OCI-LY7 (cell line): Measurements from ENCODE around the gene CMTM1.

Source experiments
- CTCF ChIP-seq: fragments of 200-600 bp; sonication (generic); conservative IDR thresholded peaks from 2 replicates; pipeline ENCODE4 v1.5.1; 2014; ENCODE audit warnings: mild to moderate bottlenecking, antibody characterized with exemption, low read length, moderate library complexity, mixed read lengths
- EZH2phosphoT487 ChIP-seq: fragments of 200-600 bp; sonication (generic); IDR thresholded peaks from 2 replicates; pipeline ENCODE4 v1.6.1; 2018; ENCODE audit warnings: low read depth, borderline replicate concordance, mild to moderate bottlenecking, mixed run types, antibody characterized with exemption, low read length, moderate library complexity, mixed read lengths

- TF ChIP-seq CTCF = no peak
- TF ChIP-seq EZH2phosphoT487 = no peak
Observed at GRCh38 chr16:66561381-66562080, 4.7 kb upstream of the CMTM1 start.
